ENCODE results near the gene MADD.

- no peak for TF ChIP-seq CTCF (IDR thresholded peaks at IDR 0.05)
- no peak for TF ChIP-seq EZH2 (IDR thresholded peaks at IDR 0.05; ENCODE audit: borderline replicate concordance, insufficient read depth, low read depth, low read length, poor library complexity, severe bottlenecking)
Observed at GRCh38 chr11:47377571-47378009, 107.7 kb downstream of the MADD start.

Measured in B cell (primary cell).